HG02759 (cell line): Measurements from ENCODE around the gene TBX4.
"Not testable (repeated sequence)": the region's sequence is repeated elsewhere in the genome, so short reads cannot be mapped to it uniquely, and the experiment has no call there.

Experiments
- ATAC-seq: cut with Tn5 transposase; IDR thresholded peaks from one replicate; pipeline ENCODE4 v1.9.1; 2021; ENCODE audit warnings: mild to moderate bottlenecking, moderate library complexity; ENCODE audit not compliant: unreplicated experiment

Gene TBX4

GRCh38 chr17:61496174-61496956 lies 44.1 kb downstream of the TBX4 start:
- no peak for ATAC-seq

- ATAC-seq, result no peak
Measured at GRCh38 chr17:61496957-61497653, 44.9 kb downstream of the TBX4 start.

GRCh38 chr17:61498042-61498994 lies 46.1 kb downstream of the TBX4 start:
- no peak for ATAC-seq

GRCh38 chr17:61499632-61500031 lies 47.4 kb downstream of the TBX4 start:
- ATAC-seq, result no peak

GRCh38 chr17:61500287-61500686 lies 48.1 kb downstream of the TBX4 start:
- ATAC-seq, result no peak

GRCh38 chr17:61502292-61502691 lies 50.1 kb downstream of the TBX4 start:
- no peak for ATAC-seq

GRCh38 chr17:61503961-61504360 lies 51.7 kb downstream of the TBX4 start:
- no peak for ATAC-seq

GRCh38 chr17:61504697-61505096 lies 52.5 kb downstream of the TBX4 start:
- ATAC-seq, result no peak

- ATAC-seq, result no peak
Measured at GRCh38 chr17:61505846-61506627, 53.8 kb downstream of the TBX4 start.

GRCh38 chr17:61507383-61508066 lies 55.3 kb downstream of the TBX4 start:
- ATAC-seq, result no peak

- ATAC-seq, result no peak
Measured at GRCh38 chr17:61508912-61509311, 56.7 kb downstream of the TBX4 start.

- not testable (repeated sequence) for ATAC-seq
Measured at GRCh38 chr17:61509454-61509853, 57.2 kb downstream of the TBX4 start.

- no peak for ATAC-seq
Measured at GRCh38 chr17:61510237-61510636, 58.0 kb downstream of the TBX4 start.

GRCh38 chr17:61510991-61511390 lies 58.8 kb downstream of the TBX4 start:
- ATAC-seq, result no peak

- no peak for ATAC-seq
Measured at GRCh38 chr17:61511480-61512182, 59.4 kb downstream of the TBX4 start.

- no peak for ATAC-seq
Measured at GRCh38 chr17:61514491-61514890, 62.3 kb downstream of the TBX4 start.

GRCh38 chr17:61517265-61517664 lies 65.0 kb downstream of the TBX4 start:
- ATAC-seq, result no peak

- ATAC-seq, result no peak
Measured at GRCh38 chr17:61517843-61518606, 65.8 kb downstream of the TBX4 start.

GRCh38 chr17:61519139-61519538 lies 66.9 kb downstream of the TBX4 start:
- no peak for ATAC-seq
